ENCODE measurements around the gene NETO2. TPM values are rescaled to one million over a fixed set of nuclear protein-coding genes. Genes with fewer than 3 reads are reported as not detected.

The NETO2 gene
- total and polyA plus RNA-seq, 2 of the 13 experiments (the other 11 are each of a cell fraction or from before 2014, with no cell fraction given): 8.2 to 13.5 TPM

GRCh38 chr16:47058295-47059086 lies 85.3 kb downstream of the NETO2 start (continued):
- TF ChIP-seq THAP7 (CRISPR knock-in tag; IDR thresholded peaks at IDR 0.05) (no peak), ZFYVE20 (CRISPR knock-in tag; IDR thresholded peaks at IDR 0.05; ENCODE audit: borderline replicate concordance, low read depth) (no peak), ZSCAN22 (CRISPR knock-in tag; IDR thresholded peaks at IDR 0.05) (no peak), CBFB (CRISPR knock-in tag; IDR thresholded peaks at IDR 0.05) (no peak), ZNF572 (CRISPR knock-in tag; IDR thresholded peaks at IDR 0.05) (no peak; the same call in 1 of the 2 replicates), ZNF615 (CRISPR knock-in tag; IDR thresholded peaks at IDR 0.05; ENCODE audit: borderline replicate concordance) (no peak), ZNF354B (CRISPR knock-in tag; IDR thresholded peaks at IDR 0.05) (no peak; the same call in 1 of the 2 replicates), ZNF33A (CRISPR knock-in tag; IDR thresholded peaks at IDR 0.05; ENCODE audit: borderline replicate concordance) (no peak), DPF2 (CRISPR knock-in tag; IDR thresholded peaks at IDR 0.05; ENCODE audit: borderline replicate concordance, low read depth) (peak; percentile 86; the same call in 1 of the 2 replicates), FOSL1 (CRISPR knock-in tag; IDR thresholded peaks at IDR 0.05; ENCODE audit: borderline replicate concordance) (no peak), ZNF446 (CRISPR knock-in tag; IDR thresholded peaks at IDR 0.05) (no peak), ZNF552 (CRISPR knock-in tag; IDR thresholded peaks at IDR 0.05; ENCODE audit: borderline replicate concordance) (no peak), FOSL2 (CRISPR knock-in tag; IDR thresholded peaks at IDR 0.05) (peak; percentile 39; the same call in 1 of the 2 replicates), ZNF790 (CRISPR knock-in tag; IDR thresholded peaks at IDR 0.05; ENCODE audit: borderline replicate concordance) (no peak), FOXJ3 (CRISPR knock-in tag; IDR thresholded peaks at IDR 0.05; ENCODE audit: borderline replicate concordance) (peak; percentile 58; the same call in 1 of the 2 replicates), KLF9 (CRISPR knock-in tag; IDR thresholded peaks at IDR 0.05; ENCODE audit: low read depth) (no peak), TCF12 (IDR thresholded peaks at IDR 0.05) (no peak), TCF12 (CRISPR knock-in tag; IDR thresholded peaks at IDR 0.05) (peak; percentile 29; the same call in 1 of the 2 replicates), RARA (CRISPR knock-in tag; IDR thresholded peaks at IDR 0.05) (peak; percentile 81), GABPB1 (CRISPR knock-in tag; IDR thresholded peaks at IDR 0.05) (no peak), SMAD9 (CRISPR knock-in tag; IDR thresholded peaks at IDR 0.05) (no peak), SUZ12 (IDR thresholded peaks at IDR 0.05; ENCODE audit: low read depth, low read length) (no peak)
- TF ChIP-seq, protein P1, sequence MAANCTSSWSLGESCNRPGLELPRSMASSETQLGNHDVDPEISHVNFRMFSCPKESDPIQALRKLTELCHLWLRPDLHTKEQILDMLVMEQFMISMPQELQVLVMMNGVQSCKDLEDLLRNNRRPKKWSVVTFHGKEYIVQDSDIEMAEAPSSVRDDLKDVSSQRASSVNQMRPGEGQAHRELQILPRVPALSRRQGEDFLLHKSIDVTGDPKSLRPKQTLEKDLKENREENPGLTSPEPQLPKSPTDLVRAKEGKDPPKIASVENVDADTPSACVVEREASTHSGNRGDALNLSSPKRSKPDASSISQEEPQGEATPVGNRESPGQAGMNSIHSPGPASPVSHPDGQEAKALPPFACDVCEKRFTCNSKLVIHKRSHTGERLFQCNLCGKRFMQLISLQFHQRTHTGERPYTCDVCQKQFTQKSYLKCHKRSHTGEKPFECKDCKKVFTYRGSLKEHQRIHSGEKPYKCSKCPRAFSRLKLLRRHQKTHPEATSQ (CRISPR knock-in tag; IDR thresholded peaks at IDR 0.05; ENCODE audit: borderline replicate concordance): no peak
- TF ChIP-seq, protein P2, sequence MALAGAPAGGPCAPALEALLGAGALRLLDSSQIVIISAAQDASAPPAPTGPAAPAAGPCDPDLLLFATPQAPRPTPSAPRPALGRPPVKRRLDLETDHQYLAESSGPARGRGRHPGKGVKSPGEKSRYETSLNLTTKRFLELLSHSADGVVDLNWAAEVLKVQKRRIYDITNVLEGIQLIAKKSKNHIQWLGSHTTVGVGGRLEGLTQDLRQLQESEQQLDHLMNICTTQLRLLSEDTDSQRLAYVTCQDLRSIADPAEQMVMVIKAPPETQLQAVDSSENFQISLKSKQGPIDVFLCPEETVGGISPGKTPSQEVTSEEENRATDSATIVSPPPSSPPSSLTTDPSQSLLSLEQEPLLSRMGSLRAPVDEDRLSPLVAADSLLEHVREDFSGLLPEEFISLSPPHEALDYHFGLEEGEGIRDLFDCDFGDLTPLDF (CRISPR knock-in tag; IDR thresholded peaks at IDR 0.05): no peak
- TF ChIP-seq, protein P3, sequence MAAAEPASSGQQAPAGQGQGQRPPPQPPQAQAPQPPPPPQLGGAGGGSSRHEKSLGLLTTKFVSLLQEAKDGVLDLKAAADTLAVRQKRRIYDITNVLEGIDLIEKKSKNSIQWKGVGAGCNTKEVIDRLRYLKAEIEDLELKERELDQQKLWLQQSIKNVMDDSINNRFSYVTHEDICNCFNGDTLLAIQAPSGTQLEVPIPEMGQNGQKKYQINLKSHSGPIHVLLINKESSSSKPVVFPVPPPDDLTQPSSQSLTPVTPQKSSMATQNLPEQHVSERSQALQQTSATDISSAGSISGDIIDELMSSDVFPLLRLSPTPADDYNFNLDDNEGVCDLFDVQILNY (CRISPR knock-in tag; conservative IDR thresholded peaks at IDR 0.05): no peak
- TF ChIP-seq, protein P4, sequence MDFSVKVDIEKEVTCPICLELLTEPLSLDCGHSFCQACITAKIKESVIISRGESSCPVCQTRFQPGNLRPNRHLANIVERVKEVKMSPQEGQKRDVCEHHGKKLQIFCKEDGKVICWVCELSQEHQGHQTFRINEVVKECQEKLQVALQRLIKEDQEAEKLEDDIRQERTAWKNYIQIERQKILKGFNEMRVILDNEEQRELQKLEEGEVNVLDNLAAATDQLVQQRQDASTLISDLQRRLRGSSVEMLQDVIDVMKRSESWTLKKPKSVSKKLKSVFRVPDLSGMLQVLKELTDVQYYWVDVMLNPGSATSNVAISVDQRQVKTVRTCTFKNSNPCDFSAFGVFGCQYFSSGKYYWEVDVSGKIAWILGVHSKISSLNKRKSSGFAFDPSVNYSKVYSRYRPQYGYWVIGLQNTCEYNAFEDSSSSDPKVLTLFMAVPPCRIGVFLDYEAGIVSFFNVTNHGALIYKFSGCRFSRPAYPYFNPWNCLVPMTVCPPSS (IDR thresholded peaks at IDR 0.05): no peak

All from HepG2 (cell line).